Panc1 (cell line): ENCODE results near the gene WDFY1. TPM values are rescaled to one million over a fixed set of nuclear protein-coding genes. Genes with fewer than 3 reads are reported as not detected.

Experiments
- ATAC-seq: fragments of 200-7000 bp; cut with Tn5 transposase; 2 replicates; pipeline ENCODE4 v1.9.1; 2020; ENCODE audit warnings: mild to moderate bottlenecking, moderate library complexity
- BruUV-seq: library from RNA; stranded (reverse); fragments of 400-500 nt; replicated peaks from 2 replicates; lab custom pipeline; 2021; lab: Mats Ljungman, UMichigan
- CTCF ChIA-PET: fragments of 300-600 bp; sonication (Branson Sonifier 250); formaldehyde crosslinking; loops from one replicate; lab custom pipeline; 2022; ENCODE audit warnings: antibody characterized with exemption; lab: Charles Lee
- POLR2A ChIA-PET: fragments of 300-600 bp; sonication (Branson Sonifier 250); formaldehyde crosslinking; loops from one replicate; lab custom pipeline; 2022; ENCODE audit warnings: antibody characterized with exemption; lab: Charles Lee
- DNase-seq: peaks from one replicate; pipeline ENCODE4 v3.0.0-alpha.2; 2010; ENCODE audit warnings: low read depth, low spot score
- H3K27ac ChIP-seq: 2 replicates; pipeline ENCODE4 v1.5.1; 2011; ENCODE audit warnings: mild to moderate bottlenecking, low read length, inconsistent platforms
- H3K27me3 ChIP-seq: fragments of 200-500 bp; sonication (Bioruptor generic); 2 replicates; pipeline ENCODE4 v1.6.0; 2014; ENCODE audit warnings: low read length, inconsistent platforms; ENCODE audit not compliant: control insufficient read depth, insufficient read depth
- H3K36me3 ChIP-seq: fragments of 200-500 bp; sonication (Bioruptor generic); 2 replicates; pipeline ENCODE4 v1.5.1; 2014; ENCODE audit warnings: inconsistent platforms, mild to moderate bottlenecking, low read length, moderate library complexity; ENCODE audit not compliant: control insufficient read depth, insufficient read depth
- H3K4me1 ChIP-seq: 2 replicates; pipeline ENCODE4 v1.5.1; 2011; ENCODE audit warnings: inconsistent platforms, mild to moderate bottlenecking, low read length, moderate library complexity; ENCODE audit not compliant: control insufficient read depth, insufficient read depth
- H3K4me3 ChIP-seq, 2 experiments: 2 replicates each; pipeline ENCODE4 v1.5.1; 2011 to 2012; ENCODE audit warnings: low read depth in 2 of 2, low read length in 2 of 2, mild to moderate bottlenecking in 2 of 2, inconsistent platforms in 1 of 2, moderate library complexity in 1 of 2
- H3K9me3 ChIP-seq: fragments of 200-500 bp; sonication (Bioruptor generic); 2 replicates; pipeline ENCODE4 v1.5.1; 2014; ENCODE audit warnings: low read depth, mild to moderate bottlenecking, inconsistent platforms, low read length, moderate library complexity; ENCODE audit not compliant: control insufficient read depth, insufficient read depth
- POLR2AphosphoS5 ChIP-seq: IDR thresholded peaks from 2 replicates; pipeline ENCODE4 v1.6.1; 2012; ENCODE audit warnings: mild to moderate bottlenecking, low read depth, low read length, moderate library complexity
- SIN3A ChIP-seq: IDR thresholded peaks from 2 replicates; pipeline ENCODE4 v1.6.1; 2012; ENCODE audit warnings: low read depth, mild to moderate bottlenecking, low read length, moderate library complexity, borderline replicate concordance; ENCODE audit not compliant: insufficient read depth
- TCF7L2 ChIP-seq: IDR thresholded peaks from 2 replicates; pipeline ENCODE4 v1.6.1; 2011; ENCODE audit warnings: mild to moderate bottlenecking, low read depth, low read length, inconsistent platforms
- in situ Hi-C: cut with HindIII; loops from 2 replicates; pipeline ENCODE4 v1.10.0; 2016; ENCODE audit warnings: low sequenced_read_pairs, low pct_unique_long_range_greater_than_20kb
- intact Hi-C: fragments of 100-400 bp; cut with micrococcal nuclease; formaldehyde crosslinking; loops from one replicate; pipeline ENCODE4 v1.10.0; 2022; ENCODE audit not compliant: unreplicated experiment
- total RNA-seq: library from RNA; stranded (reverse); gene quantifications from one replicate; pipeline ENCODE4 v1.2.1, GENCODE V29; 2021; ENCODE audit not compliant: unreplicated experiment
- TF ChIP-seq, protein P1 (sequence below), 2 experiments: IDR thresholded peaks; 2 replicates each; pipeline ENCODE4 v1.6.1; 2011 to 2012; ENCODE audit warnings: low read depth in 2 of 2, control low read depth in 1 of 2, low read length in 1 of 2, mild to moderate bottlenecking in 1 of 2, moderate library complexity in 1 of 2; ENCODE audit not compliant: insufficient read depth in 1 of 2
- TF ChIP-seq, protein P2 (sequence below): fragments of 450-650 bp; IDR thresholded peaks from 2 replicates; pipeline ENCODE4 v1.5.1; 2017; ENCODE audit warnings: mild to moderate bottlenecking

The WDFY1 gene
- total RNA-seq, 1 experiment from 2014 or later, result 48.5 TPM

DNA sequence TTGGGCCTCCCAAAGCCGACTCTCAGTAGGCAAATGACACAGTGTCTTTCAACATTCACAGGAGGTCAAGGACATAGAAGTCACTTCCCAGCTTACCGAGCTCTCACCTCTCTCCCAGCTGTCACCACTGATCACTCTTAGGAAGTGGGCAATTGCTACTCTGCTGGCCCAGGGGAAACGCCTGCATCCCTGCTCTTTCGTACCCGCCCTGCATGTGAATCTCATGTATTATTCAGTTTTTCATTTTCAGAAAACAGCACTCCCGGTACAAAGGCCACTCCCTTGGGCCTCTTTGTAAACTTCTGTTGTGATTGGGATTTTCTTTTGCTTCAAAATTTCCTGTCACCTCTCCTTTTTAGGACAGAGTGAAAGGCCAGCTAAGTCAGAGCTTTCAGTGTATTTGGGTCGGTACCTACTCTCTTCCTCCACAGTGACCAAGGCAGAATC, 27.5 kb upstream of the WDFY1 start:
- H3K36me3 ChIP-seq, result no peaks in the 10 kb centered on the region; the same call in 1 of the 2 replicates
- H3K4me3 ChIP-seq, result no peak overlapping the region
- no peak for DNase-seq
- ATAC-seq, result no peak
- POLR2A ChIA-PET, result interaction anchor here (0.6 kb wide), 1 partner anchor 170 kb away, joined by 4 read pairs; no protein-coding TSS in a partner anchor
- TF ChIP-seq, protein P1, sequence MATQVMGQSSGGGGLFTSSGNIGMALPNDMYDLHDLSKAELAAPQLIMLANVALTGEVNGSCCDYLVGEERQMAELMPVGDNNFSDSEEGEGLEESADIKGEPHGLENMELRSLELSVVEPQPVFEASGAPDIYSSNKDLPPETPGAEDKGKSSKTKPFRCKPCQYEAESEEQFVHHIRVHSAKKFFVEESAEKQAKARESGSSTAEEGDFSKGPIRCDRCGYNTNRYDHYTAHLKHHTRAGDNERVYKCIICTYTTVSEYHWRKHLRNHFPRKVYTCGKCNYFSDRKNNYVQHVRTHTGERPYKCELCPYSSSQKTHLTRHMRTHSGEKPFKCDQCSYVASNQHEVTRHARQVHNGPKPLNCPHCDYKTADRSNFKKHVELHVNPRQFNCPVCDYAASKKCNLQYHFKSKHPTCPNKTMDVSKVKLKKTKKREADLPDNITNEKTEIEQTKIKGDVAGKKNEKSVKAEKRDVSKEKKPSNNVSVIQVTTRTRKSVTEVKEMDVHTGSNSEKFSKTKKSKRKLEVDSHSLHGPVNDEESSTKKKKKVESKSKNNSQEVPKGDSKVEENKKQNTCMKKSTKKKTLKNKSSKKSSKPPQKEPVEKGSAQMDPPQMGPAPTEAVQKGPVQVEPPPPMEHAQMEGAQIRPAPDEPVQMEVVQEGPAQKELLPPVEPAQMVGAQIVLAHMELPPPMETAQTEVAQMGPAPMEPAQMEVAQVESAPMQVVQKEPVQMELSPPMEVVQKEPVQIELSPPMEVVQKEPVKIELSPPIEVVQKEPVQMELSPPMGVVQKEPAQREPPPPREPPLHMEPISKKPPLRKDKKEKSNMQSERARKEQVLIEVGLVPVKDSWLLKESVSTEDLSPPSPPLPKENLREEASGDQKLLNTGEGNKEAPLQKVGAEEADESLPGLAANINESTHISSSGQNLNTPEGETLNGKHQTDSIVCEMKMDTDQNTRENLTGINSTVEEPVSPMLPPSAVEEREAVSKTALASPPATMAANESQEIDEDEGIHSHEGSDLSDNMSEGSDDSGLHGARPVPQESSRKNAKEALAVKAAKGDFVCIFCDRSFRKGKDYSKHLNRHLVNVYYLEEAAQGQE (IDR thresholded peaks at IDR 0.05; ENCODE audit: insufficient read depth in 1 of 2, low read depth in 2 of 2, low read length in 1 of 2), result no peak
- TF ChIP-seq POLR2AphosphoS5, result no peak
- no peak for TF ChIP-seq SIN3A
- no peak for TF ChIP-seq TCF7L2
- TF ChIP-seq, protein P2, sequence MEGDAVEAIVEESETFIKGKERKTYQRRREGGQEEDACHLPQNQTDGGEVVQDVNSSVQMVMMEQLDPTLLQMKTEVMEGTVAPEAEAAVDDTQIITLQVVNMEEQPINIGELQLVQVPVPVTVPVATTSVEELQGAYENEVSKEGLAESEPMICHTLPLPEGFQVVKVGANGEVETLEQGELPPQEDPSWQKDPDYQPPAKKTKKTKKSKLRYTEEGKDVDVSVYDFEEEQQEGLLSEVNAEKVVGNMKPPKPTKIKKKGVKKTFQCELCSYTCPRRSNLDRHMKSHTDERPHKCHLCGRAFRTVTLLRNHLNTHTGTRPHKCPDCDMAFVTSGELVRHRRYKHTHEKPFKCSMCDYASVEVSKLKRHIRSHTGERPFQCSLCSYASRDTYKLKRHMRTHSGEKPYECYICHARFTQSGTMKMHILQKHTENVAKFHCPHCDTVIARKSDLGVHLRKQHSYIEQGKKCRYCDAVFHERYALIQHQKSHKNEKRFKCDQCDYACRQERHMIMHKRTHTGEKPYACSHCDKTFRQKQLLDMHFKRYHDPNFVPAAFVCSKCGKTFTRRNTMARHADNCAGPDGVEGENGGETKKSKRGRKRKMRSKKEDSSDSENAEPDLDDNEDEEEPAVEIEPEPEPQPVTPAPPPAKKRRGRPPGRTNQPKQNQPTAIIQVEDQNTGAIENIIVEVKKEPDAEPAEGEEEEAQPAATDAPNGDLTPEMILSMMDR, result no peak
- H3K27ac ChIP-seq, result no peak overlapping the region
- in situ Hi-C loops, result no loop called here
- CTCF ChIA-PET, result interaction anchor here (0.5 kb wide), 1 partner anchor 269 kb away, joined by 5 read pairs; no protein-coding TSS in a partner anchor
- intact Hi-C loops, result loop anchor here (10.0 kb wide), 2 partner anchors 392 to 672 kb away; no protein-coding TSS in a partner anchor
- H3K9me3 ChIP-seq, result no peaks in the 10 kb centered on the region
- H3K27me3 ChIP-seq, result no peaks in the 10 kb centered on the region
- no TSS peak for BruUV-seq
- no peaks in the 10 kb centered on the region for H3K4me1 ChIP-seq

DNA sequence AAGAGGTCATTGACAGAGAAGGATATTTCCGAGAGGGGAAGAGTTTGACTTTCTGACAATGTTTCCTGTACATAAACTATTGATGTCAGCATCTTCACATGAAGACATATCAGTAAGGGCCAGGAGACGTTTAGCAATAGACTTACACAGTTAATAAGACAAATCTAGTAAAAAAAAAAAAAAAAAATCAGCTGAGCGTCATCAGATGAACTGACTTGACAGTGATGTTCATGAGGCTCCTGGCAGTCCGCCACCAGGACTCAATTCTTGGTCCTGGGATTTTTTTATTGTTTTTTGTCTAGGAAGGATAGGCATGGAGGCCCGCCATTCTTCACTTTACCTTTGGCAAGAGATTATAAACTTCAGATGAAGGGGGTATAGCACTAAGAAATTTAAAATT, 26.6 kb upstream of the WDFY1 start:
- no peaks in the 10 kb centered on the region for H3K4me1 ChIP-seq
- no TSS peak for BruUV-seq
- peaks cover under 1% of the 10 kb centered on the region; the same call in 1 of the 2 replicates for H3K36me3 ChIP-seq
- ChIA-PET CTCF (no interaction called here), POLR2A (no interaction called here)
- DNase-seq, result no peak
- H3K4me3 ChIP-seq, result no peak overlapping the region
- no peak overlapping the region for H3K27ac ChIP-seq
- in situ Hi-C loops, result no loop called here
- H3K27me3 ChIP-seq, result no peaks in the 10 kb centered on the region
- TF ChIP-seq, protein P2, result no peak
- TF ChIP-seq POLR2AphosphoS5 (no peak), SIN3A (no peak)
- no peak for ATAC-seq
- no peaks in the 10 kb centered on the region for H3K9me3 ChIP-seq
- intact Hi-C loops, result loop anchor here (10.0 kb wide), 2 partner anchors 393 to 673 kb away; no protein-coding TSS in a partner anchor
